B cell (primary cell): ENCODE measurements around the gene SLC19A3. TPM values are rescaled to one million over a fixed set of nuclear protein-coding genes. Genes with fewer than 3 reads are reported as not detected.

Experiments
- ATAC-seq: fragments of 200-7000 bp; cut with Tn5 transposase; one replicate; pipeline ENCODE4 v1.10.0; 2021; ENCODE audit warnings: low read depth, mild to moderate bottlenecking, moderate number of reproducible peaks, moderate library complexity
- CTCF ChIA-PET: fragments of 350-600 bp; sonication (Branson Sonifier 250); formaldehyde crosslinking; loops from one replicate; lab custom pipeline; 2021; ENCODE audit warnings: antibody characterized with exemption, inconsistent platforms; lab: Charles Lee
- POLR2A ChIA-PET: fragments of 350-600 bp; sonication (Branson Sonifier 250); formaldehyde crosslinking; loops from one replicate; lab custom pipeline; 2021; ENCODE audit warnings: antibody characterized with exemption; lab: Charles Lee
- DNase-seq: peaks from one replicate; pipeline ENCODE4 v3.0.0; 2013
- H2AFZ ChIP-seq: 2 replicates; pipeline ENCODE4 v1.6.1; 2012; ENCODE audit warnings: mild to moderate bottlenecking, low read depth, low read length; ENCODE audit not compliant: insufficient read depth, poor library complexity, severe bottlenecking
- H3K27ac ChIP-seq, 2 donors: 1 replicate in 1 of 2; 2 replicates in 1 of 2; pipeline ENCODE4 v1.5.1; 2012 to 2013; ENCODE audit warnings: low read length in 2 of 2, mild to moderate bottlenecking in 2 of 2, moderate library complexity in 1 of 2
- H3K27me3 ChIP-seq, 4 experiments: fragments of 200-600 bp in 1 of 4; sonication (generic) in 1 of 4; replicated peaks in 1 of 4; 1 replicate in 2 of 4; 2 replicates in 2 of 4; pipeline versions ENCODE4 v1.6.1 to v1.7.0; 2013 to 2016; ENCODE audit warnings: low read length in 3 of 4, mild to moderate bottlenecking in 2 of 4, mixed read lengths in 1 of 4, moderate library complexity in 1 of 4; ENCODE audit not compliant: insufficient read depth in 4 of 4, control insufficient read depth in 3 of 4; ENCODE audit errors: control extremely low read depth in 1 of 4
- H3K36me3 ChIP-seq, 2 experiments: replicated peaks in 1 of 2; 1 replicate in 1 of 2; 2 replicates in 1 of 2; pipeline versions ENCODE4 v1.6.1 to v1.7.1; 2013; ENCODE audit warnings: low read length in 1 of 2; ENCODE audit not compliant: insufficient read depth in 2 of 2, control insufficient read depth in 1 of 2; ENCODE audit errors: control extremely low read depth in 1 of 2, extremely low read depth in 1 of 2
- H3K4me1 ChIP-seq, 2 donors: fragments of 200-600 bp in 1 of 2; sonication (generic) in 1 of 2; 1 replicate in 1 of 2; 2 replicates in 1 of 2; pipeline versions ENCODE4 v1.5.1 to v1.6.1; 2013 to 2017; ENCODE audit warnings: low read length in 2 of 2; ENCODE audit not compliant: control insufficient read depth in 2 of 2, insufficient read depth in 2 of 2
- H3K4me2 ChIP-seq: replicated peaks from 2 replicates; pipeline ENCODE3; 2012; ENCODE audit warnings: mild to moderate bottlenecking, low read depth, low read length; ENCODE audit not compliant: poor library complexity, severe bottlenecking
- H3K4me3 ChIP-seq, 5 experiments: fragments of 200-600 bp in 1 of 5; sonication (generic) in 1 of 5; 1 replicate in 3 of 5; 2 replicates in 2 of 5; pipeline versions ENCODE4 v1.5.1 to v1.7.0; 2011 to 2016; ENCODE audit warnings: low read length in 4 of 5, mild to moderate bottlenecking in 4 of 5, low read depth in 2 of 5, control low read depth in 1 of 5, moderate library complexity in 1 of 5; ENCODE audit not compliant: insufficient read depth in 1 of 5; ENCODE audit errors: control extremely low read depth in 1 of 5, extremely low read depth in 1 of 5
- H3K79me2 ChIP-seq: fragments of 200-600 bp; sonication (generic); one replicate; pipeline ENCODE4 v1.6.0; 2016; ENCODE audit warnings: low read length; ENCODE audit not compliant: control insufficient read depth, insufficient read depth
- H3K9ac ChIP-seq: fragments of 200-600 bp; sonication (generic); 2 replicates; pipeline ENCODE4 v1.6.1; 2017; ENCODE audit warnings: mild to moderate bottlenecking, low read length, moderate library complexity
- H3K9me3 ChIP-seq, 3 donors: one replicate each; pipeline versions ENCODE4 v1.6.1 to v1.7.1; 2013; ENCODE audit warnings: low read length in 2 of 3; ENCODE audit not compliant: control insufficient read depth in 2 of 3, insufficient read depth in 1 of 3; ENCODE audit errors: control extremely low read depth in 1 of 3
- H4K20me1 ChIP-seq: 2 replicates; pipeline ENCODE4 v1.6.0; 2012; ENCODE audit warnings: mild to moderate bottlenecking, low read length; ENCODE audit not compliant: insufficient read depth, control insufficient read depth, poor library complexity, severe bottlenecking
- H3K27ac Mint-ChIP-seq: one replicate; pipeline ENCODE4 v1.8.0; 2021; ENCODE audit warnings: mixed read lengths
- H3K27me3 Mint-ChIP-seq: one replicate; pipeline ENCODE4 v1.8.0; 2021; ENCODE audit warnings: mixed read lengths
- H3K4me1 Mint-ChIP-seq: one replicate; pipeline ENCODE4 v1.8.0; 2021; ENCODE audit warnings: mixed read lengths
- H3K4me3 Mint-ChIP-seq: one replicate; pipeline ENCODE4 v1.8.0; 2021; ENCODE audit warnings: mixed read lengths
- H3K9me3 Mint-ChIP-seq: one replicate; pipeline ENCODE4 v1.8.0; 2022; ENCODE audit warnings: mixed read lengths; ENCODE audit not compliant: insufficient read depth
- EZH2 ChIP-seq: IDR thresholded peaks from 2 replicates; pipeline ENCODE4 v1.6.1; 2012; ENCODE audit warnings: borderline replicate concordance, low read depth, mild to moderate bottlenecking, moderate library complexity, low read length; ENCODE audit not compliant: insufficient read depth, poor library complexity, severe bottlenecking
- WGBS: methylation state at CpG from one replicate; pipeline ENCODE4 v1.1.5; 2013; ENCODE audit warnings: missing lambda C conversion rate; ENCODE audit not compliant: insufficient coverage; 5-methylcytosine and 5-hydroxymethylcytosine counted together
- intact Hi-C: fragments of 100-400 bp; cut with micrococcal nuclease; formaldehyde crosslinking; loops from one replicate; pipeline ENCODE4 v1.10.0; 2022
- polyA plus RNA-seq: library from polyadenylated mRNA; depleted of rRNA; stranded (reverse); fragments of >200 nt; gene quantifications from 2 replicates; pipeline ENCODE4 v1.2.3, GENCODE V29; 2012
- total RNA-seq, 2 donors: library from RNA; stranded (reverse); fragments of 120-200 nt in 1 of 2; gene quantifications; 1 replicate in 1 of 2; 2 replicates in 1 of 2; pipeline versions ENCODE4 v1.2.3 to v1.2.4, GENCODE V29; 2013 to 2022
- TF ChIP-seq, protein P1 (sequence below): fragments of 200-600 bp; IDR thresholded peaks from one replicate; pipeline ENCODE4 v1.8.0; 2022; ENCODE audit warnings: antibody characterized with exemption, mild to moderate bottlenecking

Gene SLC19A3
- total and polyA plus RNA-seq, 2 donors (not counting 1 experiment from before 2014, with no cell fraction given) = not detected

DNA sequence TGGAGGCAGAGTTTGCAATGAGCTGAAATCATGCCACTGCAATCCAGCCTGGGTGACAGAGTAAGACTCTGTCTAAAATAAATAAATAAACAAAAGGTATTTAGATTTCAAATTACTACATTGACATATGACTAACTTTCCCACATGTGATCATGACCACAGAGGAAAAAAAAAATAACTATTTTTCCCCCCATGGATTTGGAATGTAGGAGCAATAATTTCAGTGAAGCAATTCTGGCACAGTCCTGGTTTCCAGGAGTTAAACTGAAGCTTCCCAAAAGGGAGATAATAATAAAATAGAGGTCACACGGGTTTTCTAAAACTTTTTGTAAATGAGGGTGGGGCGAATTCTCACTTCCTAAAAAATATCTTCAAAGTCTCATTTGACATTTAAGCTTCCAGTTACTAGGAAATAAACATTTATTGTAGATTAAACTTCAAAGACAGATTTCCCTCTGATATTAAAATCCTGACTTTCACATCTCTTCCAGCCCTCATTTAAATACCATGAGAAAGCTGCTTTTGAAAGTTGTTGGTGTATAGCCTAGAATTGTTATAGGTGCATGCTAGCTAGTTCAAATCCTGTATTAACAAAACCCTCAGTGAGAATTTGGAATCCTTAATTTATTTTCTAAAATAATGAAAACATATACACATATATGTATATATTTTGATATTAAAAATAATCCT is 20.7 kb downstream of the SLC19A3 start:
- H3K27me3 Mint-ChIP-seq = peaks cover 19% of the 10 kb centered on the region
- H4K20me1 ChIP-seq = no peaks in the 10 kb centered on the region
- H3K79me2 ChIP-seq = no peaks in the 10 kb centered on the region
- H3K27ac ChIP-seq = no peak overlapping the region
- ChIA-PET POLR2A (no interaction called here), CTCF (interaction anchor here (0.6 kb wide), 1 partner anchor 200 kb away, joined by 4 read pairs; no protein-coding TSS in a partner anchor)
- no peak overlapping the region for H3K4me3 ChIP-seq
- no peak overlapping the region for H3K4me2 ChIP-seq
- no peaks in the 10 kb centered on the region for H3K9me3 Mint-ChIP-seq
- peaks cover 4% of the 10 kb centered on the region for H3K4me1 Mint-ChIP-seq
- DNase-seq = no peak
- no peak for ATAC-seq
- H3K36me3 ChIP-seq = no peaks in the 10 kb centered on the region
- no peaks in the 10 kb centered on the region for H3K27me3 ChIP-seq
- H3K9me3 ChIP-seq = peaks cover 0 to 3% (median 0%) of the 10 kb centered on the region in 3 donors
- intact Hi-C loops = no loop called here
- no peaks in the 10 kb centered on the region for H3K4me1 ChIP-seq
- no CpG with 5 or more reads among the region's 2 CpGs for WGBS
- no peak overlapping the region for H3K27ac Mint-ChIP-seq
- TF ChIP-seq EZH2 = no peak
- TF ChIP-seq, protein P1, sequence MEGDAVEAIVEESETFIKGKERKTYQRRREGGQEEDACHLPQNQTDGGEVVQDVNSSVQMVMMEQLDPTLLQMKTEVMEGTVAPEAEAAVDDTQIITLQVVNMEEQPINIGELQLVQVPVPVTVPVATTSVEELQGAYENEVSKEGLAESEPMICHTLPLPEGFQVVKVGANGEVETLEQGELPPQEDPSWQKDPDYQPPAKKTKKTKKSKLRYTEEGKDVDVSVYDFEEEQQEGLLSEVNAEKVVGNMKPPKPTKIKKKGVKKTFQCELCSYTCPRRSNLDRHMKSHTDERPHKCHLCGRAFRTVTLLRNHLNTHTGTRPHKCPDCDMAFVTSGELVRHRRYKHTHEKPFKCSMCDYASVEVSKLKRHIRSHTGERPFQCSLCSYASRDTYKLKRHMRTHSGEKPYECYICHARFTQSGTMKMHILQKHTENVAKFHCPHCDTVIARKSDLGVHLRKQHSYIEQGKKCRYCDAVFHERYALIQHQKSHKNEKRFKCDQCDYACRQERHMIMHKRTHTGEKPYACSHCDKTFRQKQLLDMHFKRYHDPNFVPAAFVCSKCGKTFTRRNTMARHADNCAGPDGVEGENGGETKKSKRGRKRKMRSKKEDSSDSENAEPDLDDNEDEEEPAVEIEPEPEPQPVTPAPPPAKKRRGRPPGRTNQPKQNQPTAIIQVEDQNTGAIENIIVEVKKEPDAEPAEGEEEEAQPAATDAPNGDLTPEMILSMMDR = no peak
- no peak overlapping the region for H2AFZ ChIP-seq
- H3K9ac ChIP-seq = no peak overlapping the region
- no peak overlapping the region for H3K4me3 Mint-ChIP-seq

DNA sequence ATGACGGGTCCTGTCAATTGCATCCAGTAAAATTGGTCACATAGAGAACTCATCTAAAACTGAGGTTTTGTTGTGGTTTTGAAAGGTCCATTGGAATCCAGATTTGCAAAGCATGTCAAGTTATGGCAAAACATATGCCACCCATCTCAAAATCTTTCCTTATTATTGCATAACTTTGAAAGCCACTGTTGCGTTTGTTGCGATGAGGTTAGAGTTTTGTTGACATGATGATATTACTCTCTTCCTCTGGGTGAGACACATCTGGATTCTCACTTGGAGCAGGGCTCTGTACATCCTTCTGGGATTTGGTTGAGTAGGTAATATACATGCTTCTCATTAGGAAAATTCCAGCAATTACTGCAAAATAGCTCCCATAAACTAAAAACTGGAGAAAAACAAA is 30.6 kb downstream of the SLC19A3 start:
- Mint-ChIP-seq H3K27ac (no peak overlapping the region), H3K4me3 (no peak overlapping the region), H3K9me3 (no peaks in the 10 kb centered on the region), H3K4me1 (no peaks in the 10 kb centered on the region), H3K27me3 (peaks cover 28% of the 10 kb centered on the region)
- Histone ChIP-seq H3K27me3 (peaks cover 0 to 7% (median 2%) of the 10 kb centered on the region in 4 experiments), H3K4me2 (no peak overlapping the region), H4K20me1 (no peaks in the 10 kb centered on the region), H2AFZ (no peak overlapping the region), H3K27ac (no peak overlapping the region), H3K36me3 (no peaks in the 10 kb centered on the region), H3K4me1 (no peaks in the 10 kb centered on the region), H3K9ac (no peak overlapping the region), H3K79me2 (no peaks in the 10 kb centered on the region), H3K4me3 (no peak overlapping the region), H3K9me3 (no peaks in the 10 kb centered on the region)
- ATAC-seq (no peak), DNase-seq (no peak)
- POLR2A ChIA-PET = no interaction called here
- intact Hi-C loops = no loop called here
- no CpG with 5 or more reads among the region's 3 CpGs for WGBS
- TF ChIP-seq EZH2 = no peak
- TF ChIP-seq, protein P1 = no peak
- CTCF ChIA-PET = no interaction called here
